Prostate gland (tissue), 2 donors: Measurements from ENCODE around the gene AMIGO2. TPM values are rescaled to one million over a fixed set of nuclear protein-coding genes. Genes with fewer than 3 reads are reported as not detected.

Source experiments
- DNase-seq: peaks from one replicate; pipeline ENCODE4 v3.0.0-alpha.2; 2019; ENCODE audit warnings: low spot score
- H3K27ac ChIP-seq, 2 donors: fragments of 200-600 bp; sonication (generic); 2 replicates each; pipeline ENCODE4 v1.5.1; 2017 to 2019
- H3K27me3 ChIP-seq: fragments of 200-600 bp; sonication (generic); replicated peaks from 2 replicates; pipeline ENCODE4 v1.5.1; 2019; ENCODE audit not compliant: insufficient read depth
- H3K36me3 ChIP-seq, 2 donors: fragments of 200-600 bp; sonication (generic); 1 replicate in 1 of 2; 2 replicates in 1 of 2; pipeline versions ENCODE4 v1.5.1 to v1.8.1; 2017 to 2019
- H3K4me1 ChIP-seq: fragments of 200-600 bp; sonication (generic); replicated peaks from 2 replicates; pipeline ENCODE4 v1.5.1; 2019
- H3K4me3 ChIP-seq, 2 donors: fragments of 200-600 bp; sonication (generic); 2 replicates each; pipeline ENCODE4 v1.5.1; 2017 to 2019
- H3K9me3 ChIP-seq: fragments of 200-600 bp; sonication (generic); 2 replicates; pipeline ENCODE4 v1.5.1; 2017
- CTCF ChIP-seq, 4 experiments: fragments of 200-600 bp in 2 of 4; fragments of 450-650 bp in 2 of 4; sonication (generic) in 2 of 4; IDR thresholded peaks; 1 replicate in 3 of 4; 2 replicates in 1 of 4; pipeline ENCODE4 v1.5.1; 2016 to 2019; ENCODE audit warnings: antibody characterized with exemption in 4 of 4, mild to moderate bottlenecking in 2 of 4, moderate library complexity in 2 of 4
- POLR2A ChIP-seq: fragments of 450-650 bp; IDR thresholded peaks from one replicate; pipeline ENCODE4 v1.6.1; 2016; ENCODE audit warnings: antibody characterized with exemption, mild to moderate bottlenecking
- POLR2AphosphoS5 ChIP-seq: sonication (generic); formaldehyde crosslinking; IDR thresholded peaks from one replicate; pipeline ENCODE4 v1.6.1; 2017; ENCODE audit warnings: antibody characterized with exemption
- WGBS: methylation state at CpG from one replicate; pipeline ENCODE4 v1.1.5; 2018; 5-methylcytosine and 5-hydroxymethylcytosine counted together
- intact Hi-C: fragments of 100-400 bp; cut with DNase I; formaldehyde crosslinking; loops from one replicate; pipeline ENCODE4 v1.14.2; 2022
- total RNA-seq, 2 donors: library from RNA; depleted of rRNA; stranded (reverse); fragments of >200 nt; gene quantifications; one replicate each; pipeline ENCODE4 v1.1.0, GENCODE V29; 2016

Gene AMIGO2
- total RNA-seq, 2 donors from 2014 or later = 6.3 to 44.9 TPM

GRCh38 chr12:47094804-47095203 lies 15.0 kb upstream of the AMIGO2 start:
- Histone ChIP-seq H3K4me1 (no peaks in the 10 kb centered on the region), H3K9me3 (no peaks in the 10 kb centered on the region), H3K27me3 (no peaks in the 10 kb centered on the region), H3K36me3 (no peaks in the 10 kb centered on the region), H3K27ac (no peak overlapping the region), H3K4me3 (no peak overlapping the region)
- 82% methylated on average over 4 of the region's 4 CpGs for WGBS
- DNase-seq = no peak
- intact Hi-C loops = no loop called here
- no peak for TF ChIP-seq POLR2A
- no peak for TF ChIP-seq POLR2AphosphoS5
- no peak for TF ChIP-seq CTCF (IDR thresholded peaks at IDR 0.05)

- no peak overlapping the region for H3K27ac ChIP-seq
- no peak overlapping the region for H3K4me3 ChIP-seq
- no peaks in the 10 kb centered on the region for H3K36me3 ChIP-seq
- no peaks in the 10 kb centered on the region for H3K27me3 ChIP-seq
- H3K4me1 ChIP-seq = no peaks in the 10 kb centered on the region
- H3K9me3 ChIP-seq = no peaks in the 10 kb centered on the region
- intact Hi-C loops = no loop called here
- TF ChIP-seq CTCF (IDR thresholded peaks at IDR 0.05) (no peak), POLR2A (no peak), POLR2AphosphoS5 (no peak)
- 88% methylated on average over 2 of the region's 2 CpGs for WGBS
- no peak for DNase-seq
Measured at GRCh38 chr12:47091009-47091408, 11.2 kb upstream of the AMIGO2 start.

- Histone ChIP-seq H3K9me3 (no peaks in the 10 kb centered on the region), H3K27me3 (no peaks in the 10 kb centered on the region), H3K27ac (peak overlapping the region in 1 of 2 donors; percentile 14), H3K36me3 (no peaks in the 10 kb centered on the region), H3K4me3 (no peak overlapping the region), H3K4me1 (no peaks in the 10 kb centered on the region)
- DNase-seq = peak; percentile 39
- no peak for TF ChIP-seq CTCF (IDR thresholded peaks at IDR 0.05)
- TF ChIP-seq POLR2AphosphoS5 = peak; percentile 45
- no peak for TF ChIP-seq POLR2A
- intact Hi-C loops = no loop called here
- WGBS = 21% methylated on average over 7 of the region's 7 CpGs
Measured at GRCh38 chr12:47088021-47088944, 8.5 kb upstream of the AMIGO2 start.

GRCh38 chr12:47087088-47087688 lies 7.4 kb upstream of the AMIGO2 start:
- WGBS = 59% methylated on average over 2 of the region's 2 CpGs
- DNase-seq = no peak

More at GRCh38 chr12:47087088-47087688, 7.4 kb upstream of the AMIGO2 start:
- Histone ChIP-seq H3K4me3 (no peak overlapping the region), H3K9me3 (no peaks in the 10 kb centered on the region), H3K36me3 (no peaks in the 10 kb centered on the region), H3K27ac (no peak overlapping the region), H3K27me3 (no peaks in the 10 kb centered on the region), H3K4me1 (no peaks in the 10 kb centered on the region)
- TF ChIP-seq CTCF (IDR thresholded peaks at IDR 0.05) (no peak), POLR2AphosphoS5 (no peak), POLR2A (no peak)
- intact Hi-C loops = no loop called here
